GM18873 (cell line): ENCODE data around the gene KRTAP9-1.
"Not testable (repeated sequence)": the region's sequence is repeated elsewhere in the genome, so short reads cannot be mapped to it uniquely, and the experiment has no call there.

ENCODE experiments used
- ATAC-seq: cut with Tn5 transposase; IDR thresholded peaks from one replicate; pipeline ENCODE4 v1.9.1; 2021; ENCODE audit warnings: mild to moderate bottlenecking, moderate library complexity, moderate number of reproducible peaks; ENCODE audit not compliant: unreplicated experiment, low FRiP score

KRTAP9-1 gene

GRCh38 chr17:41189837-41190318 is at the start of gene KRTAP9-1:
TSS of gene KRTAP9-1 (plus strand) at chr17:41189887. CDS start at chr17:41189887, 0 bp downstream.
- ATAC-seq: not testable (repeated sequence)

GRCh38 chr17:41140360-41141131 is 49.1 kb upstream of the KRTAP9-1 start, which contains the start of gene KRTAP4-6:
TSS of gene KRTAP4-6 (minus strand) at chr17:41140544. CDS start at chr17:41140487, 57 bp downstream.
- ATAC-seq: no peak

DNA sequence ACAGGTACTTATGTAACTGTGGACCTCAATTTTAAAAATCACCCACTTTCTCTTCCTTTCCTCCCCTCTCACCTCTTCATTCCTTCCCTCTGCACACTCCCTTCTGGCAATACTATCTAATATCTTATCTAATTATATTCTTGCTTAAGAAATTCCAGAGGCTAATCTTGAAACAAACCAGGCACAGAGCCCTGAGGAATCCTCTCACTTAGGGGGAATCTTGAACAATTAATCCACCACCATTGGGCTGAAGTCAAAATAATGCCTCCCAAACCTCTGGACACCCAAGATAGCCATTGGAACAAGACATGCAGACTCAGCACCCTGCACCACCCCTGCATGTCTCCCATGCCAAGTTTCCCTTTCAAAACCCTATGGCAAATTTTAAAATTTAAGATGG is 48.3 kb upstream of the KRTAP9-1 start:
- no peak for ATAC-seq

- ATAC-seq: no peak
Measured at GRCh38 chr17:41144846-41145245, 44.8 kb upstream of the KRTAP9-1 start.

DNA sequence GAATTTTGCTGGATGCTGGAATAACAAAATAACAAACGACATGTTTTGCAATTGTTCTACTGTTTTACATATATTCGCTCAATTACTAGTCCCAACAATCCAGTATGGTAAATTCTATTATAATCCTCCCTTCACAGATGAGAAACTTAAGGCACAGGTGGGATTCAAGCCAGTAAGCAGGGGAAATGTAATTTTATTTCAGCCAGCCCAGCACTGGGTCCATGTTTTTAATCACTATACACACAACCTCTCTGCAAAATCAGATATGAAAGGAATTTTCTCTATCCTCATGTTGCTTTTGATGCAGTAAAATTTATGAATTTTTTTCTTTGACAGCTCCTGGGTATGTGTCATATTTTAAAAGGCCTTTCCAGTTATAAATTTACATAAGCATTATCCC is 44.4 kb upstream of the KRTAP9-1 start:
- no peak for ATAC-seq

GRCh38 chr17:41147531-41148204 is 42.0 kb upstream of the KRTAP9-1 start:
- ATAC-seq: no peak

DNA sequence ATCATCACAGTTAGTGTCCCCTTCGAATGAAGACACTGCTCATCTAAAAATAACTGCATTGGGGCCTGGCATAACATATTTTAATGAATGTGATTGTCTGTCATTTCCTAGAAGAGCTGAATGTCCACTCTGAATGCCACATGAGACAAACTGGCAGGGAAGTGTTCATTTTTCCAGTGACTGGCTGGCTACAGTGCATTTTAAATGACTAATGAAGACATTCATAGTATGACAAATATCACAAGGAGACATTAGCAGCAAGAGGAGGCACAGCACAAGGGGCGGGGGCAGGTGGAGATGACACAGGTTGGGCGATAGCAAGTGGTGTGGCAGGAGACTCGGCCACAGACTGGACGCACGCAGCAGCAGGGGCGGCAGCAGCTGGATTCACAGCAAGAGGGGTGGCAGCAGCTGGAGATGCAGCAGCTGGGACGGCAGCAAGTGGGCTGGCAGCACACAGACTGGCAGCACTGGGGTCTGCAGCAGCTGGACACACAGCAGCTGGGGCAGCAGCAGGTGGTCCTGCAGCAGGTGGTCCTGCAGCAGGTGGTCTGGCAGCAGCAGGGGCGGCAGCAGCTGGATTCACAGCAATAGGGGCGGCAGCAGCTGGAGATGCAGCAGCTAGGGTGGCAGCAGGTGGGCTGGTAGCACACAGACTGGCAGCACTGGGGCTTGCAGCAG is 40.6 kb upstream of the KRTAP9-1 start:
- not testable (repeated sequence) for ATAC-seq

- ATAC-seq: no peak
Measured at GRCh38 chr17:41149652-41149985, 40.1 kb upstream of the KRTAP9-1 start, which contains the start of gene KRTAP4-5. TSS of gene KRTAP4-5 (minus strand) at chr17:41149825. CDS start at chr17:41149767, 58 bp downstream.

DNA sequence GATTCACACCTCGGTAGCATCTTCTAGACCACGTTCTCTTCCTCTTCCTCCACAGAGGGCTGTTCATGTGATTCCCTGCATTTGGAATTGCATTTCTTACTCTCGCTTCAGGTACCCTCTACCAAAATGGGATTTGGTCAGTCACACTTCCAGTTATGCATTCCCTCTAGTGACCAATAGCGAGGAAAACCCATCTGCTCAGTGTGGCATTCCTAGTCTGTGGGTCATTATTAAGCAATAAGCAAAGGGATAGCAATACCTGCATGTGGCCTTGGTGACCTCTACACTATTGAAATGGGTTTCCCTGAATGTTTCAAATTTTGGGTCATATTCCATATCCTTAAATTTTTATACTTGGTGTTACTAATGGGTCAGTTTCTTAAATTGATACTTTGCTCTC is 39.7 kb upstream of the KRTAP9-1 start:
- ATAC-seq: no peak

GRCh38 chr17:41151525-41151924 is 38.2 kb upstream of the KRTAP9-1 start:
- no peak for ATAC-seq

GRCh38 chr17:41153856-41154255 is 35.8 kb upstream of the KRTAP9-1 start:
- ATAC-seq: no peak

DNA sequence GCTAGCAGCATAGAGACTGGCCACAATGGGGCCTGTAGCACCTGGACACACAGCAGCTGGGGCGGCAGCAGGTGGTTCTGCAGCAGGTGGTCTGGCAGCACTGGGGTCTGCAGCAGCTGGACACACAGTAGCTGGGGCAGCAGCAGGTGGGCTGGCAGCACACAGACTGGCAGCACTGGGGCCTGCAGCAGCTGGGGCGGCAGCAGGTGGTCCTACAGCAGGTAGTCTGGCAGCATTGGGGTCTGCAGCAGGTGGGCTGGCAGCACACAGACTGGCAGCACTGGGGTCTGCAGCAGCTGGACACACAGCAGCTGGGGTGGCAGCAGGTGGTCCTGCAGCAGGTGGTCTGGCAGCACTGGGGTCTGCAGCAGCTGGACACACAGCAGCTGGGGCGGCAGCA is 29.5 kb upstream of the KRTAP9-1 start:
- not testable (repeated sequence) for ATAC-seq

GRCh38 chr17:41160648-41161047 is 29.0 kb upstream of the KRTAP9-1 start, which contains the start of gene KRTAP4-4:
TSS of gene KRTAP4-4 (minus strand) at chr17:41160748. CDS start at chr17:41160691, 57 bp downstream.
- ATAC-seq: no peak

DNA sequence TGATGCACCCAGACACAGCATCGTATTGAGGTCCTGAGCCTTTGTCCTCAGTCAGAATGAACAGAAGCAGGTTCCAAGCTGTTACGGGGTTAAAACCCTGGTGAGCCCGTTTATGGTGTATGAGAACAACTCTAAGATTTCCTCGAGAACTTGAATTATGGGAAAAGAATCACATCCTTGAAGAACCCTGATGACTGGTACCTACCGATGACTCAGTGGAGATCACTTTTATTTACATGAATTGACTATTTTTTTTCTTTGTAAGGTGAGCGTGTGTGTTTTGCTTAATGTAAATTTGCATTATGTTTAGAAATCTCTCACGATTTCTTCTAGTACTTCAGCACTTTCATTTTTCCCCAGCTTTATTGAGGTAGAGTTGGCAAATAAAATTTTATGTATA is 25.9 kb upstream of the KRTAP9-1 start:
- ATAC-seq: no peak

GRCh38 chr17:41167561-41167960 is 22.1 kb upstream of the KRTAP9-1 start:
- no peak for ATAC-seq

DNA sequence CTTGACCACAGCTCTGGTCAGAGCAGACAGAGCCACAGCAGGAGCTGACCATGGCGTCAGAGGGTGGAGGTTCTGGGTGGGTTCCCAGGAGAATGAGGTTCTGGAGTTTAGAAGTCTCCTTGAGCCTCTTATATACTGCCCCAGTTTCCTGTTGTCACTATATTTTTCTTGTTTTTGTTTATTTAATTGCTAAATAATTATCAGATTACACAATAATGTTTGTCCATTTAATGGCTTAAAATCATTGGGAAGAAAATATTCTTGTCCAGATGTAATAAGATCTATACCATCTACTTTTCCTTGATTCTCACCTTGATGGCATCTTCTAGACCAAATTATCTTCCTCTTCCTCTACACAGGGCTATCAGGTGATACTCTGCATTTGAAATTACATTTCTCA is 21.6 kb upstream of the KRTAP9-1 start, which contains the start of gene KRTAP4-3:
Gene KRTAP4-3 (minus strand): TSS at position 101 of the 400 bp plus-strand sequence. CDS start 49 bp downstream, at position 52.
- ATAC-seq: no peak

- ATAC-seq: no peak
Measured at GRCh38 chr17:41171886-41172285, 17.8 kb upstream of the KRTAP9-1 start.

DNA sequence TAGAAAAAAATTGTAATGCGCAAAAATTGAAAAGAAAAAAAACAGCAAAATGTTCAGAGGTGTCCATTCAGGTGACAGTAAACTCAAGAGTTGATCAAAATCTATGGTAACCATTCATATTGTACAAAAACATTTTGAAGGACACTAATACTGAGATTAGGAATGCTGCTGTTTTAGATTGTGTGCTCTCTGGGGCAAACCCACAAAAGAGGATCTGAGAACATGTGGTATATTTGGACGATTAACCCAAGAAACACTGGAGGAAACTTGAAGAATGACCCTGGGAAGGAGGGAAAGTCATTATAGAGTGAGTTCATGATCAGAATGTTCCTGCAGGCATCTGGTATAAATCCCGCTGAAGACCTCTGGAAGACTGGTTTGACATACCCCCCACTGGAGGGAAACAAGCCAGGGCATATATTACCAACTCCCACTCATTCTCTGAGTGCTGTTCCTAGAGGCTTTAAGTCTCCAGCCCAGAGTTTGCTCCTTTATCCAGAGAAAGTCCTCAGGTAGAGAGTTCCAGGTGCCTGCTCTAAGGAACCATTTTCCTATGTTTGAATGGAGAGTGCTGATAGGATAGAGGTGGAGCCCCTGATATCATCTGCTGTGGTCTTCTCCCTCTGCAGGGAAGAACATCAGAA is 12.8 kb upstream of the KRTAP9-1 start:
- no peak for ATAC-seq

- ATAC-seq: no peak
Measured at GRCh38 chr17:41177727-41178271, 11.9 kb upstream of the KRTAP9-1 start, which contains the start of gene KRTAP4-2. TSS of gene KRTAP4-2 (minus strand) at chr17:41178221. CDS start at chr17:41178164, 57 bp downstream.

DNA sequence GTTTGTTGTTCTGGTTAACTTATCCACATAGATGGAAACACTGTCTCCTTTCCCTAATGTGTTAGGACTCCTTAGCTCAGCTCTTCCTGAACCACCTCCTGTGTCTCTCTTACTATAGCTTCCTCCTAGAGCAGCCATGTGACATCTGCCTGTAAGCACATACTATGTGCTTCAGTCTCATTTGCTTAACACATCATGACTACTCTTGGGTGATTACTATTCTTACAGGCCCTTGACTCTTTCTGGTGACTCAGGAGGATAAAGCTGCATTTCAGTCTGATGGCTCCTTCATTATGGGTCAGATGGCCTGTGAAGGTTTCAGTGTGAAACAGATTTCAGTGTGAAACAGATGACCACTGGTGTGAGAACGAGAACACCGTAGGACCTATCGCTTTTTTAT is 11.3 kb upstream of the KRTAP9-1 start:
- ATAC-seq: no peak
